CD8-positive, alpha-beta memory T cell (primary cell): Measurements from ENCODE around the gene RAET1L. TPM values are rescaled to one million over a fixed set of nuclear protein-coding genes. Genes with fewer than 3 reads are reported as not detected.
"Not testable (repeated sequence)": the region's sequence is repeated elsewhere in the genome, so short reads cannot be mapped to it uniquely, and the experiment has no call there.

ENCODE experiments used
- CTCF ChIA-PET: fragments of 350-600 bp; sonication (Branson Sonifier 250); formaldehyde crosslinking; loops from one replicate; lab custom pipeline; 2021; ENCODE audit warnings: antibody characterized with exemption; lab: Charles Lee
- POLR2A ChIA-PET: fragments of 350-600 bp; sonication (Branson Sonifier 250); formaldehyde crosslinking; loops from one replicate; lab custom pipeline; 2021; ENCODE audit warnings: antibody characterized with exemption; lab: Charles Lee
- DNase-seq, 5 donors: peaks; one replicate each; pipeline versions ENCODE4 v3.0.0 to v3.0.0-alpha.2; 2020 to 2022; ENCODE audit warnings: mixed read lengths in 1 of 5
- H3K27ac ChIP-seq: one replicate; pipeline ENCODE4 v1.7.0; 2013; ENCODE audit warnings: low read depth, mild to moderate bottlenecking, low read length, moderate library complexity
- H3K27me3 ChIP-seq: 2 replicates; pipeline ENCODE4 v1.7.0; 2013; ENCODE audit warnings: low read length, mild to moderate bottlenecking; ENCODE audit not compliant: insufficient read depth, poor library complexity, severe bottlenecking
- H3K36me3 ChIP-seq: 2 replicates; pipeline ENCODE4 v1.7.0; 2013; ENCODE audit warnings: mild to moderate bottlenecking, low read length, moderate library complexity; ENCODE audit not compliant: insufficient read depth
- H3K4me1 ChIP-seq: 2 replicates; pipeline ENCODE4 v1.7.0; 2013; ENCODE audit warnings: mild to moderate bottlenecking, low read length, moderate library complexity; ENCODE audit not compliant: insufficient read depth
- H3K4me3 ChIP-seq: 2 replicates; pipeline ENCODE4 v1.7.0; 2013; ENCODE audit warnings: mild to moderate bottlenecking, low read length
- H3K9me3 ChIP-seq: 2 replicates; pipeline ENCODE4 v1.7.0; 2013; ENCODE audit warnings: mild to moderate bottlenecking, low read length
- H3K27ac Mint-ChIP-seq, 8 donors: one replicate each; pipeline ENCODE4 v1.8.0; 2020 to 2021; ENCODE audit warnings: mixed read lengths in 8 of 8, mild to moderate bottlenecking in 6 of 8, inconsistent platforms in 3 of 8, moderate library complexity in 3 of 8
- H3K27me3 Mint-ChIP-seq, 2 donors: one replicate each; pipeline ENCODE4 v1.8.0; 2020 to 2021; ENCODE audit warnings: mixed read lengths in 2 of 2, mild to moderate bottlenecking in 1 of 2, moderate library complexity in 1 of 2
- H3K36me3 Mint-ChIP-seq, 3 donors: one replicate each; pipeline ENCODE4 v1.8.0; 2020 to 2021; ENCODE audit warnings: mixed read lengths in 3 of 3, inconsistent platforms in 1 of 3, mild to moderate bottlenecking in 1 of 3
- H3K4me1 Mint-ChIP-seq, 3 donors: one replicate each; pipeline ENCODE4 v1.8.0; 2020 to 2021; ENCODE audit warnings: mixed read lengths in 3 of 3, inconsistent platforms in 1 of 3, mild to moderate bottlenecking in 1 of 3
- H3K4me3 Mint-ChIP-seq, 7 donors: one replicate each; pipeline ENCODE4 v1.8.0; 2020 to 2021; ENCODE audit warnings: mixed read lengths in 7 of 7, mild to moderate bottlenecking in 6 of 7, moderate library complexity in 4 of 7, inconsistent platforms in 2 of 7
- H3K9me3 Mint-ChIP-seq, 5 donors: one replicate each; pipeline ENCODE4 v1.8.0; 2020 to 2022; ENCODE audit warnings: mixed read lengths in 5 of 5, mild to moderate bottlenecking in 3 of 5, moderate library complexity in 2 of 5, inconsistent platforms in 1 of 5
- polyA plus RNA-seq: library from polyadenylated mRNA; unstranded; fragments of 300-500 nt; fragmentation: Illumina TruSeq; gene quantifications from one replicate; pipeline ENCODE4 v1.2.3, GENCODE V29; 2021
- total RNA-seq, 2 experiments: library from RNA; stranded (reverse); gene quantifications; one replicate each; pipeline ENCODE4 v1.2.3, GENCODE V29; 2021

The RAET1L gene, protein sequence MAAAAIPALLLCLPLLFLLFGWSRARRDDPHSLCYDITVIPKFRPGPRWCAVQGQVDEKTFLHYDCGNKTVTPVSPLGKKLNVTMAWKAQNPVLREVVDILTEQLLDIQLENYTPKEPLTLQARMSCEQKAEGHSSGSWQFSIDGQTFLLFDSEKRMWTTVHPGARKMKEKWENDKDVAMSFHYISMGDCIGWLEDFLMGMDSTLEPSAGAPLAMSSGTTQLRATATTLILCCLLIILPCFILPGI
- total RNA-seq (not detected), polyA plus RNA-seq (not detected)

DNA sequence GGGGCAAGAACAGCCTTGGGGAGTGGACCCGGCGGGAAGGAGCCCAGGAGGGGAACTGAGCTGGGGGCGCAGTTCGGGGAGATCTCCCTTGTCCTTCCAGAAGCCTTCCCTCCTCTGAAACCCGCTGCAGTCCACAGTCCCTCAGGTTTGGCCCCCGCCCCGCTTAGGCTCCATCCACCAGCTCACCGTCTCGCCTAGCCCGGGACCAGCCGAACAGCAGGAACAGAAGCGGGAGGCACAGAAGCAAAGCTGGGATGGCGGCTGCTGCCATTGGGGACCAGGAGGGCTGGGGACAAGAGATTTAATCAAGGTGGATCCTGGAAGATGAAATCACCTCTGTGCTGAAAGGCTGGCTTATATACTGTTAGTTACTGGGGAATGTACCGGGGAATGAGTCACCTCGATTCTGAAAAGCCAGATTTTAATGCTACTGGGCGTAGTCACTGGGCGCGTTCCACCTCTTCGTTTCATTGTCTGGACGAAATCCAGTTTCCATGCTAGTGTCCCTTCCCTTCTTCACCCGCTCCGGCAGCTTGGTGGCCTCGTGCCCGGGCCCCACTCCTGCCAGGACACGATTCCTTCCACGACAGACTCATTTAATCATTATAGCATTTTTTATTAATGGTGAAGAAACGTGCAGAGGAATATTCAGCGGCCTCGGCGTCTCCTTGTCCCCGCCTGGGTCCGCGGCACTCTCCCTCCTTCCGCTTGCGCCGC is at the start of gene RAET1L:
Gene RAET1L, minus strand, starts transcription at position 332 of the 717 bp plus-strand sequence. Its CDS starts 61 bp downstream, at position 271.
- Mint-ChIP-seq H3K36me3 (no peaks in the 10 kb centered on the region), H3K9me3 (no peaks in the 10 kb centered on the region), H3K27me3 (peaks cover 43 to 59% of the 10 kb centered on the region in 2 donors), H3K4me3 (peak within 1 kb of the TSS in 6 of 7 donors; percentile 8 to 65 (median 43)), H3K27ac (peak within 1 kb of the TSS in 1 of 8 donors; percentile 24), H3K4me1 (peaks cover 6 to 12% (median 7%) of the 10 kb centered on the region in 3 donors)
- peaks cover 9% of the 10 kb centered on the region for H3K4me1 ChIP-seq
- H3K27ac ChIP-seq, result no peak within 1 kb of the TSS
- H3K36me3 ChIP-seq, result no peaks in the 10 kb centered on the region
- ChIA-PET CTCF (interaction anchor here (0.8 kb wide), 1 partner anchor 8 kb away, joined by 5 read pairs; no protein-coding TSS in a partner anchor), POLR2A (interaction anchor here (0.9 kb wide), 1 partner anchor 215 kb away, joined by 3 read pairs; no protein-coding TSS in a partner anchor)
- no peaks in the 10 kb centered on the region for H3K9me3 ChIP-seq
- no peak for DNase-seq
- H3K27me3 ChIP-seq, result peaks cover 10% of the 10 kb centered on the region
- H3K4me3 ChIP-seq, result no peak within 1 kb of the TSS

DNA sequence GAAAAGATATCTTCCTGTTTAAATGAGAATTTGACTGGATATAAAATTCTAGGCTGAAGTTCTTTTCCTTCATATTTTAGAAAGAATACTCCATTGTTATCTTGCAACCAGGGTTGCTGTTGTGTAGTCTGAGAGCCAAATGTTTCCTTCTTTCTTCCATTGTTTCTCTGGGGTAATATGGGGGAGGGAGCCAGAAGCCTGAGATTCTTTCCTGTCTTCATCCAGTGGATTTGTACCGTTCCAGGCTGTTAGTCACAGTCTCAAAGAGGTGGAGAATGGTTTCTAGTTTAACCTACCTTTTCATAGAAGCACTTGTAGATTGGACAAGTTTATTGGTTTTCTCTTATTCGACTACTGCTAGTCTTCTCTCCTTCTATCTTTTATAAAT is 49.7 kb upstream of the RAET1L start:
- no peak overlapping the region for H3K4me3 Mint-ChIP-seq
- CTCF ChIA-PET, result no interaction called here
- H3K27ac ChIP-seq, result no peak overlapping the region
- no peak overlapping the region for H3K4me3 ChIP-seq
- peaks cover 6% of the 10 kb centered on the region in 2 donors for H3K27me3 Mint-ChIP-seq
- no peaks in the 10 kb centered on the region for H3K9me3 Mint-ChIP-seq
- H3K4me1 Mint-ChIP-seq, result peaks cover 31 to 43% (median 42%) of the 10 kb centered on the region in 3 donors
- H3K27ac Mint-ChIP-seq, result no peak overlapping the region
- H3K9me3 ChIP-seq, result no peaks in the 10 kb centered on the region
- H3K36me3 ChIP-seq, result no peaks in the 10 kb centered on the region
- no peaks in the 10 kb centered on the region for H3K36me3 Mint-ChIP-seq
- H3K27me3 ChIP-seq, result no peaks in the 10 kb centered on the region
- POLR2A ChIA-PET, result interaction anchor here (0.6 kb wide), 1 partner anchor 1135 kb away, joined by 3 read pairs; no protein-coding TSS in a partner anchor
- H3K4me1 ChIP-seq, result peaks cover 4% of the 10 kb centered on the region
- no peak for DNase-seq

DNA sequence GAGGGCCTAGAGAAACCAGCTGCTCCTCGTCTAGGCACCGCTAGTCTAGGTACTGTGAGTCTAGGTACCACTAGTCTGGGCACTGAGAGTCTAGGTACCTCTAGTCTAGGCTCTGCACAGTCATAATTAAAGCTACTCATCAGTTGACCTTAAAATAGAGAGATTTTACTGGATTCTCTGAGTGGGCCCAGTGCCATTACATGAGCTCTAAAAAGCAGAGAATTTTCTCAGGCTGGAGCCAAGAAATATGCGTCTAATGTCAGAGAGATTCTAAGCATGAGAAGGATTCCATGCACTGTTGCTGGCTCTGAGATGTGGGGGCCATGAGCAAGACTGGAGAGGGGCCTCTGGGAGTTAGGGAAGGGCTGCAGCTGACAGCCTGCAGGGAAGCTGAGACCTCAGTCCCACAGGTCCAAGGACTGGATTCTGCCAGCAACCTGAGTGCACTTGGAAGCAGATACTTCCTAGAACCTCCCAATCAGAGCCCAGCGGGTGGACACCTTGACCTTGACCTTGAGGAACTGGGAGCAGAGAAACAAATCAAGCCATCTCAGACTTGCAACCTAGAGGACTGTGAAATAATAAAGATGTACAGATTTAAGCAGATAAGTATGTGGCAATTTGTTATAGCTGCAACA is 49.2 kb upstream of the RAET1L start:
- H3K36me3 Mint-ChIP-seq, H3K9me3 ChIP-seq, H3K27me3 Mint-ChIP-seq, H3K27me3 ChIP-seq, H3K4me3 Mint-ChIP-seq, DNase-seq, H3K4me3 ChIP-seq, H3K27ac ChIP-seq, CTCF ChIA-PET, H3K4me1 ChIP-seq, H3K9me3 Mint-ChIP-seq, H3K36me3 ChIP-seq, H3K27ac Mint-ChIP-seq: not testable (repeated sequence)
- peaks cover 26 to 40% (median 38%) of the 10 kb centered on the region in 3 donors for H3K4me1 Mint-ChIP-seq
- POLR2A ChIA-PET, result interaction anchor here (0.6 kb wide), 1 partner anchor 1135 kb away, joined by 3 read pairs; no protein-coding TSS in a partner anchor

DNA sequence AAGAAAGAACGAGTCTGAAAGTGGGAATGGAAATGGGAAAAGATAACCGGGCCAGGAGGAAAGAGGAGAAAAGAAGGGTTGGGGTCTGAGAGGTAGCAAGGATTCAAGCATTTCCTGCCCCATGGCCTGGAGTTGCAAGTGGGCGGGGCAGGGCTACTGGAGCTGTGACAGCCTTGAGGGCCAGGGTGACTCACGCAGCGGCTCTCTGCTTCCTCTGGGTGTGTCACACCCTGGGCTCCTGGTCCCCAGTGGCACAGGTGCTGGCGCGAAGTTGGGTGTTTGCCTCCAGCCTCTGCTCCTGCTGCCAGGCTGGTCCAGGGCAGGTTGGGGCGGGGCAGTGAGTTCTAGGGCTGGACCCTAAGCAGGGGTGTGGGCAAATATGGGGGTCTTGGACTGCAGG is 46.9 kb upstream of the RAET1L start:
- Histone ChIP-seq H3K9me3 (no peaks in the 10 kb centered on the region), H3K4me1 (peaks cover 7% of the 10 kb centered on the region), H3K27ac (no peak overlapping the region), H3K4me3 (no peak overlapping the region), H3K36me3 (no peaks in the 10 kb centered on the region), H3K27me3 (no peaks in the 10 kb centered on the region)
- Mint-ChIP-seq H3K27me3 (peaks cover 6% of the 10 kb centered on the region in 2 donors), H3K27ac (peak overlapping the region in 3 of 8 donors; percentile 29 to 83 (median 30)), H3K4me1 (peaks cover 29 to 42% (median 36%) of the 10 kb centered on the region in 3 donors), H3K4me3 (peak overlapping the region in 2 of 7 donors; percentile 45 to 49), H3K36me3 (no peaks in the 10 kb centered on the region), H3K9me3 (no peaks in the 10 kb centered on the region)
- POLR2A ChIA-PET, result no interaction called here
- DNase-seq, result peak in 4 of 5 donors; percentile 24 to 60 (median 39)
- CTCF ChIA-PET, result interaction anchor here (1.3 kb wide), 1 partner anchor 323 kb away, joined by 4 read pairs; no protein-coding TSS in a partner anchor

DNA sequence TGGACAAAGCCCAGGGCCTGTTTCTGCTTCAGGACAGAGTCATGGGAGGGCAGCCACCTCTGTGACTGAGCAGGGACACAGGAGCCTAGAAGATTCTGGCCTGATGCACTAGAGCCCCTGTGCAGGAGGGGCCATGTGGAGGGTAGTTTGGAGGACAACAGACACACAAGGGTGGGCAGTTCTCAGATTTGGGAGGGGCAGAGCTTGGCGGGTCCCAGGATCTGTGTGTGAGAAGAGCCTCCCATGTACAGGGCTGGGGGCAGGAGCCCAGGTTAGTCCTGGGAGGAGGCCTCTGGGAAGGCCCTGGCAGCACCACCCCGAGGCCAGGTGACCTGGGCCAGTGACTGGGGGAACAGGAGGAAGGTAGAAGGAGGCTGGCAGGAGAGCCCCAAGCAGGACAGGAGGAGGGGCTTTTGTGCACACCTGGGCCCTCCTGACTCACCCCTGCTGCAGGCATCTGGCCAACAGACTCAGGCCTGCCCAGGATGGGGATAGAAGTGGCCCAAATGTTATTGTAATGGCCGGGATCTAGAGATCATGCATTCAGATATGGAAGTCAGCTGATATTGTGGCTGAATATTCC is 45.0 kb upstream of the RAET1L start:
- Mint-ChIP-seq H3K4me1 (peaks cover 21 to 28% (median 26%) of the 10 kb centered on the region in 3 donors), H3K27ac (peak overlapping the region in 2 of 8 donors; percentile 18 to 64), H3K27me3 (peaks cover 5 to 6% of the 10 kb centered on the region in 2 donors), H3K9me3 (no peaks in the 10 kb centered on the region), H3K4me3 (peak overlapping the region in 4 of 7 donors; percentile 23 to 73 (median 38)), H3K36me3 (peaks cover 0 to 7% (median 2%) of the 10 kb centered on the region in 3 donors)
- H3K4me3 ChIP-seq, result no peak overlapping the region
- H3K36me3 ChIP-seq, result no peaks in the 10 kb centered on the region
- peaks cover 7% of the 10 kb centered on the region for H3K4me1 ChIP-seq
- H3K27me3 ChIP-seq, result no peaks in the 10 kb centered on the region
- H3K27ac ChIP-seq, result no peak overlapping the region
- no peaks in the 10 kb centered on the region for H3K9me3 ChIP-seq
- ChIA-PET CTCF (interaction anchor here (0.7 to 4.2 kb wide), 15 partner anchors 10 to 745 kb away, joined by 3 to 31 read pairs (median 4); no protein-coding TSS in a partner anchor), POLR2A (interaction anchor here (0.6 kb wide), 1 partner anchor 25 kb away, joined by 3 read pairs; no protein-coding TSS in a partner anchor)
- DNase-seq, result no peak

DNA sequence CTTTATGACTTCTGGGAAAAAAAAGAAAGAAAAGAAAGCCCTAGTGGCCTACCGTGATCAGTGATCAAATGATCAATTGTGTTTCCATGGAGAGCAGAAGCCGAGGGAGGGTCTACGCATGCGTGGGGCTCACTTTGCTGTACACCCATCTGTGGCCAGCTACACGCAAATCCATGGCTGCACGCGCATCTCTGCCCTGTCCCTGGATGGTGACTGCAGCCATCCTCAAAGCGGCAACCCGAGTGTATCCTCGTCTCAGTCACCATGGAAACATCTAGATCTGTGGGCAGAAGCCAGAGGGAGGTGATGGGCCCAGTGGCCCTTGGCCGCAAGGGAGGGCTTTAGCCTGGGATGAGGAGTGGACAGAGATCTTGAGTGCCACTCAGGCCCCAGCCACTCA is 44.4 kb upstream of the RAET1L start:
- peaks cover 5 to 6% of the 10 kb centered on the region in 2 donors for H3K27me3 Mint-ChIP-seq
- H3K9me3 ChIP-seq, result no peaks in the 10 kb centered on the region
- no peaks in the 10 kb centered on the region for H3K27me3 ChIP-seq
- peaks cover 21 to 28% (median 26%) of the 10 kb centered on the region in 3 donors for H3K4me1 Mint-ChIP-seq
- H3K27ac Mint-ChIP-seq, result peak overlapping the region in 1 of 8 donors; percentile 64
- H3K4me1 ChIP-seq, result peaks cover 7% of the 10 kb centered on the region
- no peak overlapping the region for H3K4me3 ChIP-seq
- H3K36me3 ChIP-seq, result no peaks in the 10 kb centered on the region
- peaks cover 2 to 11% (median 4%) of the 10 kb centered on the region in 3 donors for H3K36me3 Mint-ChIP-seq
- H3K4me3 Mint-ChIP-seq, result peak overlapping the region; percentile 32 to 94 (median 89)
- no peak overlapping the region for H3K27ac ChIP-seq
- POLR2A ChIA-PET, result no interaction called here
- CTCF ChIA-PET, result interaction anchor here (3.3 to 4.2 kb wide), 2 partner anchors 10 to 15 kb away, joined by 18 to 31 read pairs; no protein-coding TSS in a partner anchor
- DNase-seq, result no peak
- H3K9me3 Mint-ChIP-seq, result no peaks in the 10 kb centered on the region
